H9 (cell line): ENCODE data around the gene FAM174A. TPM values are rescaled to one million over a fixed set of nuclear protein-coding genes. Genes with fewer than 3 reads are reported as not detected.

Experiments used
- DNase-seq: peaks from one replicate; pipeline ENCODE4 v3.0.0-alpha.2; 2017
- H2AFZ ChIP-seq: one replicate; pipeline ENCODE4 v1.6.1; 2013; ENCODE audit warnings: mild to moderate bottlenecking, low read length, control low read depth, moderate library complexity
- H2AK5ac ChIP-seq: 2 replicates; pipeline ENCODE4 v1.6.1; 2013; ENCODE audit warnings: low read length, control low read depth, mixed read lengths; ENCODE audit not compliant: insufficient read length
- H2BK120ac ChIP-seq: one replicate; pipeline ENCODE4 v1.6.1; 2013; ENCODE audit warnings: low read depth, mild to moderate bottlenecking, low read length, control low read depth, inconsistent platforms; ENCODE audit not compliant: poor library complexity, severe bottlenecking
- H2BK12ac ChIP-seq: 2 replicates; pipeline ENCODE4 v1.6.1; 2013; ENCODE audit warnings: low read length, control low read depth, mixed read lengths, low read depth; ENCODE audit not compliant: insufficient read length
- H2BK15ac ChIP-seq: 2 replicates; pipeline ENCODE4 v1.6.1; 2013; ENCODE audit warnings: low read depth, low read length, control low read depth
- H2BK20ac ChIP-seq: one replicate; pipeline ENCODE4 v1.6.1; 2013; ENCODE audit warnings: low read depth, mild to moderate bottlenecking, low read length, control low read depth, inconsistent platforms; ENCODE audit not compliant: poor library complexity, severe bottlenecking
- H2BK5ac ChIP-seq: 2 replicates; pipeline ENCODE4 v1.6.1; 2013; ENCODE audit warnings: low read length, control low read depth, mixed read lengths; ENCODE audit not compliant: insufficient read length
- H3K14ac ChIP-seq: 2 replicates; pipeline ENCODE4 v1.6.1; 2013; ENCODE audit warnings: low read length, control low read depth; ENCODE audit not compliant: insufficient read depth
- H3K18ac ChIP-seq: 2 replicates; pipeline ENCODE4 v1.6.1; 2013; ENCODE audit warnings: low read depth, mild to moderate bottlenecking, mixed read lengths, low read length, control low read depth; ENCODE audit not compliant: insufficient read length
- H3K23ac ChIP-seq: 2 replicates; pipeline ENCODE4 v1.6.1; 2013; ENCODE audit warnings: low read length, control low read depth, mixed read lengths, low read depth; ENCODE audit not compliant: insufficient read length
- H3K23me2 ChIP-seq: 2 replicates; pipeline ENCODE4 v1.6.1; 2013; ENCODE audit warnings: low read depth, mild to moderate bottlenecking, mixed read lengths, low read length, control low read depth; ENCODE audit not compliant: insufficient read length, poor library complexity, severe bottlenecking
- H3K27ac ChIP-seq: 2 replicates; pipeline ENCODE4 v1.5.1; 2013; ENCODE audit warnings: low read length, control low read depth, mixed read lengths, low read depth; ENCODE audit not compliant: insufficient read length
- H3K27me3 ChIP-seq: 2 replicates; pipeline ENCODE4 v1.6.1; 2013; ENCODE audit warnings: low read length, control low read depth, inconsistent platforms; ENCODE audit not compliant: insufficient read depth
- H3K4ac ChIP-seq: 2 replicates; pipeline ENCODE4 v1.6.1; 2013; ENCODE audit warnings: low read depth, mild to moderate bottlenecking, control low read depth, inconsistent platforms, low read length, moderate library complexity
- H3K4me1 ChIP-seq: 2 replicates; pipeline ENCODE4 v1.6.1; 2013; ENCODE audit warnings: low read length, control low read depth, inconsistent platforms; ENCODE audit not compliant: insufficient read depth
- H3K4me2 ChIP-seq: 2 replicates; pipeline ENCODE4 v1.6.1; 2013; ENCODE audit warnings: low read length, control low read depth, mixed read lengths; ENCODE audit not compliant: insufficient read length, insufficient read depth
- H3K56ac ChIP-seq: 2 replicates; pipeline ENCODE4 v1.6.1; 2013; ENCODE audit warnings: low read depth, mild to moderate bottlenecking, mixed read lengths, low read length, control low read depth; ENCODE audit not compliant: insufficient read length
- H3K79me1 ChIP-seq: 2 replicates; pipeline ENCODE4 v1.6.1; 2013; ENCODE audit warnings: low read depth, mild to moderate bottlenecking, moderate library complexity, low read length, control low read depth, inconsistent platforms; ENCODE audit not compliant: insufficient read depth, poor library complexity, severe bottlenecking
- H3K79me2 ChIP-seq: 2 replicates; pipeline ENCODE4 v1.6.1; 2013; ENCODE audit warnings: low read length, control low read depth, inconsistent platforms; ENCODE audit not compliant: insufficient read depth
- H3K9ac ChIP-seq: 2 replicates; pipeline ENCODE4 v1.6.1; 2013; ENCODE audit warnings: low read length, control low read depth, mixed read lengths; ENCODE audit not compliant: insufficient read length; ENCODE audit errors: extremely low read depth
- H3K9me3 ChIP-seq: one replicate; pipeline ENCODE4 v1.6.1; 2013; ENCODE audit warnings: low read depth, low read length, inconsistent platforms; ENCODE audit not compliant: control insufficient read depth
- H3T11ph ChIP-seq: one replicate; pipeline ENCODE4 v1.6.1; 2013; ENCODE audit warnings: mild to moderate bottlenecking, low read length, control low read depth, inconsistent platforms
- H4K20me1 ChIP-seq: one replicate; pipeline ENCODE4 v1.6.1; 2013; ENCODE audit not compliant: control insufficient read depth, insufficient read length, insufficient read depth
- H4K5ac ChIP-seq: 2 replicates; pipeline ENCODE4 v1.6.1; 2013; ENCODE audit warnings: low read depth, mild to moderate bottlenecking, mixed read lengths, low read length, control low read depth; ENCODE audit not compliant: insufficient read length
- H4K8ac ChIP-seq: replicated peaks from 2 replicates; pipeline ENCODE4 v1.6.1; 2013; ENCODE audit warnings: low read length, control low read depth, mixed read lengths, low read depth; ENCODE audit not compliant: insufficient read length
- H4K91ac ChIP-seq: 2 replicates; pipeline ENCODE4 v1.6.1; 2013; ENCODE audit warnings: low read depth, mild to moderate bottlenecking, moderate library complexity, mixed read lengths, low read length, control low read depth; ENCODE audit not compliant: insufficient read length
- H3K27ac Mint-ChIP-seq, 3 experiments: 2 replicates in 2 of 3; 3 replicates in 1 of 3; pipeline ENCODE4 v1.8.0; 2020 to 2021; ENCODE audit warnings: mixed read lengths in 3 of 3, mild to moderate bottlenecking in 1 of 3, moderate library complexity in 1 of 3
- H3K27me3 Mint-ChIP-seq: 2 replicates; pipeline ENCODE4 v1.8.0; 2021; ENCODE audit warnings: low read depth, mild to moderate bottlenecking, moderate library complexity, mixed read lengths
- H3K36me3 Mint-ChIP-seq, 3 experiments: 2 replicates in 2 of 3; 3 replicates in 1 of 3; pipeline ENCODE4 v1.8.0; 2020 to 2021; ENCODE audit warnings: low read depth in 3 of 3, mixed read lengths in 3 of 3; ENCODE audit not compliant: insufficient read depth in 1 of 3
- H3K4me1 Mint-ChIP-seq, 2 experiments: 2 replicates each; pipeline ENCODE4 v1.8.0; 2020; ENCODE audit warnings: mixed read lengths in 2 of 2
- H3K4me3 Mint-ChIP-seq, 2 experiments: 2 replicates in 1 of 2; 3 replicates in 1 of 2; pipeline ENCODE4 v1.8.0; 2020 to 2021; ENCODE audit warnings: mild to moderate bottlenecking in 2 of 2, mixed read lengths in 2 of 2, moderate library complexity in 1 of 2
- H3K9me3 Mint-ChIP-seq, 2 experiments: 2 replicates in 1 of 2; 3 replicates in 1 of 2; pipeline ENCODE4 v1.8.0; 2020; ENCODE audit warnings: mild to moderate bottlenecking in 2 of 2, mixed read lengths in 2 of 2, moderate library complexity in 1 of 2
- total RNA-seq: library from RNA; stranded (reverse); gene quantifications from 2 replicates; pipeline ENCODE4 v1.2.1, GENCODE V29; 2021
- TF ChIP-seq, protein P1 (sequence below): fragments of 200-600 bp; sonication (generic); conservative IDR thresholded peaks from 3 replicates; pipeline ENCODE4 v1.8.0; 2021; ENCODE audit warnings: antibody characterized with exemption, mild to moderate bottlenecking

FAM174A gene
- total RNA-seq, 1 experiment from 2014 or later: 4.3 TPM

DNA sequence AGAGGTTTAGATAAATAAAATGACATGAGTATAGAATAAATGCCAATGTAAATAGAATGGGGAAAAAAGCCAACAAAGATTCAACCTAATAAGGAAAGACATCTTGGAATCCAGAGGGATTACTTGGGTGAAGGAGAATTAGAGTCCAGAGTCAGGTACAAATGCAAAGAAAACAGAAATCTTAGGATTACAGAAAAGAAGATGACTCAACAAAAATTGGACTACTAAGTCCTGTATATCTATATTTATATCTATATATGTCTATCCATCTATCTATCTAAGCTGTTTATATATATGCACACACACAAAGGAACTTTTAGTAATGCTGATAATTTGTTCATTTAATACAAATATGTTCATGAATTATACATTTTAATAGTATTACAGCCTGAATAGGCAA lies 27.6 kb downstream of the FAM174A start:
- Mint-ChIP-seq H3K36me3 (no peaks in the 10 kb centered on the region; a peak in 1 of 7 replicates), H3K4me3 (no peak overlapping the region), H3K27ac (no peak overlapping the region), H3K4me1 (peaks cover 4 to 7% of the 10 kb centered on the region in 2 experiments), H3K9me3 (no peaks in the 10 kb centered on the region; a peak in 1 of 5 replicates), H3K27me3 (no peaks in the 10 kb centered on the region)
- Histone ChIP-seq H3K56ac (no peak overlapping the region), H4K20me1 (no peaks in the 10 kb centered on the region), H3K27me3 (no peaks in the 10 kb centered on the region), H2BK120ac (no peak overlapping the region), H4K8ac (no peak overlapping the region), H3T11ph (no peak overlapping the region), H3K27ac (no peak overlapping the region), H2AFZ (no peak overlapping the region), H3K9me3 (no peaks in the 10 kb centered on the region), H3K4me1 (no peaks in the 10 kb centered on the region), H3K79me2 (no peaks in the 10 kb centered on the region), H2BK20ac (no peak overlapping the region), H2AK5ac (no peak overlapping the region), H3K14ac (no peak overlapping the region), H3K79me1 (no peaks in the 10 kb centered on the region), H3K23ac (no peak overlapping the region), H2BK12ac (no peak overlapping the region), H3K23me2 (no peaks in the 10 kb centered on the region), H4K91ac (no peak overlapping the region), H3K18ac (no peak overlapping the region), H3K4ac (no peak overlapping the region), H2BK5ac (no peak overlapping the region), H4K5ac (no peak overlapping the region), H3K4me2 (no peak overlapping the region), H2BK15ac (no peak overlapping the region), H3K9ac (no peak overlapping the region)
- no peak for DNase-seq
- TF ChIP-seq, protein P1, sequence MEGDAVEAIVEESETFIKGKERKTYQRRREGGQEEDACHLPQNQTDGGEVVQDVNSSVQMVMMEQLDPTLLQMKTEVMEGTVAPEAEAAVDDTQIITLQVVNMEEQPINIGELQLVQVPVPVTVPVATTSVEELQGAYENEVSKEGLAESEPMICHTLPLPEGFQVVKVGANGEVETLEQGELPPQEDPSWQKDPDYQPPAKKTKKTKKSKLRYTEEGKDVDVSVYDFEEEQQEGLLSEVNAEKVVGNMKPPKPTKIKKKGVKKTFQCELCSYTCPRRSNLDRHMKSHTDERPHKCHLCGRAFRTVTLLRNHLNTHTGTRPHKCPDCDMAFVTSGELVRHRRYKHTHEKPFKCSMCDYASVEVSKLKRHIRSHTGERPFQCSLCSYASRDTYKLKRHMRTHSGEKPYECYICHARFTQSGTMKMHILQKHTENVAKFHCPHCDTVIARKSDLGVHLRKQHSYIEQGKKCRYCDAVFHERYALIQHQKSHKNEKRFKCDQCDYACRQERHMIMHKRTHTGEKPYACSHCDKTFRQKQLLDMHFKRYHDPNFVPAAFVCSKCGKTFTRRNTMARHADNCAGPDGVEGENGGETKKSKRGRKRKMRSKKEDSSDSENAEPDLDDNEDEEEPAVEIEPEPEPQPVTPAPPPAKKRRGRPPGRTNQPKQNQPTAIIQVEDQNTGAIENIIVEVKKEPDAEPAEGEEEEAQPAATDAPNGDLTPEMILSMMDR: no peak
